SU-DHL-6 (cell line): ENCODE results near the gene ZFP36.

ENCODE experiments used
- EZH2phosphoT487 ChIP-seq: fragments of 200-600 bp; sonication (generic), shearing (Covaris generic); conservative IDR thresholded peaks from 2 replicates; pipeline ENCODE4 v1.6.1; 2018; ENCODE audit warnings: mild to moderate bottlenecking, antibody characterized with exemption, low read length, moderate library complexity, mixed read lengths
- TF ChIP-seq, protein P1 (sequence below): fragments of 200-600 bp; sonication (generic); IDR thresholded peaks from one replicate; pipeline ENCODE4 v1.5.1; 2017; ENCODE audit warnings: antibody characterized with exemption, mild to moderate bottlenecking, low read length, moderate library complexity; ENCODE audit not compliant: insufficient read depth, poor library complexity, severe bottlenecking

- TF ChIP-seq, protein P1, sequence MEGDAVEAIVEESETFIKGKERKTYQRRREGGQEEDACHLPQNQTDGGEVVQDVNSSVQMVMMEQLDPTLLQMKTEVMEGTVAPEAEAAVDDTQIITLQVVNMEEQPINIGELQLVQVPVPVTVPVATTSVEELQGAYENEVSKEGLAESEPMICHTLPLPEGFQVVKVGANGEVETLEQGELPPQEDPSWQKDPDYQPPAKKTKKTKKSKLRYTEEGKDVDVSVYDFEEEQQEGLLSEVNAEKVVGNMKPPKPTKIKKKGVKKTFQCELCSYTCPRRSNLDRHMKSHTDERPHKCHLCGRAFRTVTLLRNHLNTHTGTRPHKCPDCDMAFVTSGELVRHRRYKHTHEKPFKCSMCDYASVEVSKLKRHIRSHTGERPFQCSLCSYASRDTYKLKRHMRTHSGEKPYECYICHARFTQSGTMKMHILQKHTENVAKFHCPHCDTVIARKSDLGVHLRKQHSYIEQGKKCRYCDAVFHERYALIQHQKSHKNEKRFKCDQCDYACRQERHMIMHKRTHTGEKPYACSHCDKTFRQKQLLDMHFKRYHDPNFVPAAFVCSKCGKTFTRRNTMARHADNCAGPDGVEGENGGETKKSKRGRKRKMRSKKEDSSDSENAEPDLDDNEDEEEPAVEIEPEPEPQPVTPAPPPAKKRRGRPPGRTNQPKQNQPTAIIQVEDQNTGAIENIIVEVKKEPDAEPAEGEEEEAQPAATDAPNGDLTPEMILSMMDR: no peak
- TF ChIP-seq EZH2phosphoT487: no peak
Observed at GRCh38 chr19:39401549-39402345, 4.9 kb upstream of the ZFP36 start.
